Tibial nerve (tissue), 4 donors: ENCODE measurements around the gene VEGFC. TPM values are rescaled to one million over a fixed set of nuclear protein-coding genes. Genes with fewer than 3 reads are reported as not detected.

Experiments used
- DNase-seq, 2 donors: peaks; one replicate each; pipeline ENCODE4 v3.0.0-alpha.2; 2019; ENCODE audit warnings: low spot score in 2 of 2
- H3K27ac ChIP-seq, 4 donors: fragments of 200-600 bp; sonication (generic) in 3 of 4; one replicate each; pipeline ENCODE4 v1.5.1; 2017 to 2019; ENCODE audit warnings: mild to moderate bottlenecking in 1 of 4
- H3K27me3 ChIP-seq, 2 donors: fragments of 200-600 bp; sonication (generic) in 1 of 2; one replicate each; pipeline versions ENCODE4 v1.5.1 to v1.6.0; 2017 to 2019
- H3K36me3 ChIP-seq, 3 donors: fragments of 200-600 bp; sonication (generic); one replicate each; pipeline ENCODE4 v1.5.1; 2018 to 2019
- H3K4me1 ChIP-seq, 4 donors: fragments of 200-600 bp; sonication (generic) in 3 of 4; one replicate each; pipeline ENCODE4 v1.5.1; 2017 to 2019
- H3K4me3 ChIP-seq, 4 donors: fragments of 200-600 bp; sonication (generic) in 3 of 4; one replicate each; pipeline ENCODE4 v1.5.1; 2017 to 2019; ENCODE audit warnings: mild to moderate bottlenecking in 1 of 4, moderate library complexity in 1 of 4
- H3K9me3 ChIP-seq, 4 donors: fragments of 200-600 bp; sonication (generic) in 3 of 4; one replicate each; pipeline ENCODE4 v1.5.1; 2017 to 2019
- EP300 ChIP-seq, 2 donors: sonication (generic); formaldehyde crosslinking; IDR thresholded peaks; one replicate each; pipeline ENCODE4 v1.6.1; 2017; ENCODE audit warnings: antibody characterized with exemption in 2 of 2, mild to moderate bottlenecking in 1 of 2
- POLR2A ChIP-seq, 2 donors: fragments of 450-650 bp; IDR thresholded peaks; one replicate each; pipeline ENCODE4 v1.6.1; 2017; ENCODE audit warnings: antibody characterized with exemption in 2 of 2, mild to moderate bottlenecking in 2 of 2, moderate library complexity in 2 of 2
- WGBS, 2 donors: methylation state at CpG; one replicate each; pipeline ENCODE4 v1.1.5; 2018; 5-methylcytosine and 5-hydroxymethylcytosine counted together
- total RNA-seq, 4 donors: library from RNA; depleted of rRNA; stranded (reverse); fragments of >200 nt; gene quantifications; one replicate each; pipeline ENCODE4 v1.1.0, GENCODE V29; 2016
- TF ChIP-seq, protein P1 (sequence below), 5 experiments: fragments of 200-600 bp in 3 of 5; fragments of 450-650 bp in 2 of 5; sonication (generic) in 3 of 5; IDR thresholded peaks; one replicate each; pipeline ENCODE4 v1.5.1; 2016 to 2019; ENCODE audit warnings: antibody characterized with exemption in 5 of 5, mild to moderate bottlenecking in 3 of 5, moderate library complexity in 2 of 5

VEGFC gene
- total RNA-seq, 4 donors from 2014 or later: 2.4 to 14.4 (median 5.6) TPM

DNA sequence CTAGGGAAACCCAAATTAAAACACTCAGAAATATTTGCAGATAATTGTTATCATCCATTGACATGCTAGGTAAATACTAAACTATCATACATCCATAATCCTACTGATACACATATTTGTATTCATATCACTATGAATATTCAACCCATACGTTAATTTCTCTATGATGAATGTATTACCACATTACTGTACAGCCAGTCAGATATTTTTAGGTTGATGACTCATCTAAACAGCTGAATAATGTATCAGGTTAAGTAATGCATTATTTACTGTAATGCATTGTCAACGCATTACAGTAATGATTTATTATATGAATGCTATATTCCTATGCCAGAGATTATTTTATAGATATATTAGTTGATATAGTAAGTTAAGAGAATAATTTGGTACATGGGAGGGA lies 37.1 kb downstream of the VEGFC start:
- H3K36me3 ChIP-seq: no peaks in the 10 kb centered on the region
- TF ChIP-seq EP300 (IDR thresholded peaks at IDR 0.05) (no peak), POLR2A (IDR thresholded peaks at IDR 0.05) (no peak)
- TF ChIP-seq, protein P1, sequence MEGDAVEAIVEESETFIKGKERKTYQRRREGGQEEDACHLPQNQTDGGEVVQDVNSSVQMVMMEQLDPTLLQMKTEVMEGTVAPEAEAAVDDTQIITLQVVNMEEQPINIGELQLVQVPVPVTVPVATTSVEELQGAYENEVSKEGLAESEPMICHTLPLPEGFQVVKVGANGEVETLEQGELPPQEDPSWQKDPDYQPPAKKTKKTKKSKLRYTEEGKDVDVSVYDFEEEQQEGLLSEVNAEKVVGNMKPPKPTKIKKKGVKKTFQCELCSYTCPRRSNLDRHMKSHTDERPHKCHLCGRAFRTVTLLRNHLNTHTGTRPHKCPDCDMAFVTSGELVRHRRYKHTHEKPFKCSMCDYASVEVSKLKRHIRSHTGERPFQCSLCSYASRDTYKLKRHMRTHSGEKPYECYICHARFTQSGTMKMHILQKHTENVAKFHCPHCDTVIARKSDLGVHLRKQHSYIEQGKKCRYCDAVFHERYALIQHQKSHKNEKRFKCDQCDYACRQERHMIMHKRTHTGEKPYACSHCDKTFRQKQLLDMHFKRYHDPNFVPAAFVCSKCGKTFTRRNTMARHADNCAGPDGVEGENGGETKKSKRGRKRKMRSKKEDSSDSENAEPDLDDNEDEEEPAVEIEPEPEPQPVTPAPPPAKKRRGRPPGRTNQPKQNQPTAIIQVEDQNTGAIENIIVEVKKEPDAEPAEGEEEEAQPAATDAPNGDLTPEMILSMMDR (IDR thresholded peaks at IDR 0.05): no peak
- no peaks in the 10 kb centered on the region for H3K4me1 ChIP-seq
- no peaks in the 10 kb centered on the region for H3K9me3 ChIP-seq
- no peak for DNase-seq
- 70 to 71% methylated on average over 2 of the region's 2 CpGs for WGBS, 2 donors
- no peaks in the 10 kb centered on the region for H3K27me3 ChIP-seq
- H3K27ac ChIP-seq: no peak overlapping the region
- no peak overlapping the region for H3K4me3 ChIP-seq

DNA sequence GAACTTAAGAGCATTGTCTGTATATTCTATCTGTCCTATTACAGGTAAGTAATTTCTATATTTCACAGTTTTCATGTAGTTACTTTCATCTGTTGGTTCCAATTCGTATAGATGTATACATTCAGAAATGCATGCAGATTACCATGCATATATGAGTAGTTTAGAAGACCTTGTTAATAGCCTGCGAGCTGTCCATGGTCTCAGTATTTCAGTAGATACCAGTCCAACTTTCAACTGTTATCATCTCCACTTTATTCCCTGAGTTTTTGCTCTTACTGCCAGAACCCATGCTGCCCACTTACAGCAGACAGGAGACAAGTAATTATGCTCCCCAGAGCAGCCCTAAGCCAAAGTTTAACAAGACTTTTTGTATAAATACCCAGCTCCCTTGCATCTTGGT lies 37.7 kb downstream of the VEGFC start:
- WGBS, 2 donors: 81 to 87% methylated on average over 2 of the region's 2 CpGs
- TF ChIP-seq, protein P1 (IDR thresholded peaks at IDR 0.05): no peak
- no peak for TF ChIP-seq EP300 (IDR thresholded peaks at IDR 0.05)
- no peak for TF ChIP-seq POLR2A (IDR thresholded peaks at IDR 0.05)
- no peaks in the 10 kb centered on the region for H3K36me3 ChIP-seq

DNA sequence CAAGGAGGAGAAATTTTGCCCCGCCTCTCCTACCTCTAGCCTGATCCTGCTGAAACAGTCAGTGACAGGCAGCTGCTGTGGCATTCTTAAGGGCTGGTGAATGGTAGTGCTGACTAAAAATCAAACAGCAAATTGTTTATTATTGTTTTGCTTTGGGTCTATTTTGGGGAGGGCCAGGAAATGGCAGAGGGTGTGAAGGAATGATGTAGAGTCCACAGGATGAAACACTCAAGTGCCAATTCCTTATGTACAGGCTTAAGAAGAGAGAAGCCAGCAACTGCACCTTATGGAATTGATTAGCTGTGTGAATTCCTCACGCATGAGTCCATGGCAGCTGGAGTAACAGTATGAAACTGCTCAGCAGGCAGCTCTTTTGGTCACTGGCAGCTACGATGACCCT lies 39.7 kb downstream of the VEGFC start:
- Histone ChIP-seq H3K9me3 (no peaks in the 10 kb centered on the region), H3K4me3 (no peak overlapping the region), H3K27ac (no peak overlapping the region), H3K4me1 (no peaks in the 10 kb centered on the region), H3K36me3 (no peaks in the 10 kb centered on the region), H3K27me3 (no peaks in the 10 kb centered on the region)
- DNase-seq: no peak
- TF ChIP-seq, protein P1 (IDR thresholded peaks at IDR 0.05): no peak
- TF ChIP-seq POLR2A (IDR thresholded peaks at IDR 0.05) (no peak), EP300 (IDR thresholded peaks at IDR 0.05) (no peak)
- WGBS, 2 donors: 57 to 66% methylated on average over 3 of the region's 3 CpGs

More for the DNA sequence above, 37.7 kb downstream of the VEGFC start:
- no peak overlapping the region for H3K4me3 ChIP-seq
- no peak for DNase-seq
- no peaks in the 10 kb centered on the region for H3K9me3 ChIP-seq
- no peaks in the 10 kb centered on the region for H3K27me3 ChIP-seq
- H3K4me1 ChIP-seq: no peaks in the 10 kb centered on the region
- no peak overlapping the region for H3K27ac ChIP-seq

DNA sequence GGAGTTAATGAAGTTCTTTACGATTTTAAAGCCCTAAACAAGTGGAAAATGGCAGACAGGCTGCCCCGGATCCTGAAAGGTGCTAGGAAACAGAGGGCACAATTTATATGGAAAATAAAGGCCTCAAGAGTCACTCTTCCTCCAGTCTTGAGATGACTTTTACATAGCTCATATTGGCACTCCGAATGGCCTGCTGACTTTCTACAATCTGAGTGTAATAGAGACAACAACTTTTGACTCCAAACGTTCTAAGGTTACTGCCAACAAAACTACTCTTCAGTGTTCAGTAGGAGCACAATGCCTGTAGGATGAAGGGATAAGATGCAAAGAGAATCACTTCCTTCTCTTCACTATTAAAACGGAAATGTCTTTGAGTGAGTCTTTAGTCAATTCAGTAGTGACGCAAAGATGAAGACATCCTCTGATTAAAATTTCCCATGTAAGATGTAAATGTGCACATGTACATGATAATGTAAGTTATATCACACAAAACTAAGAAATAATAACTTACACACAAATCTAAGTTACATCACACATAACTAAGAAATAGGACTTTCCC lies 40.5 kb downstream of the VEGFC start:
- Histone ChIP-seq H3K4me1 (no peaks in the 10 kb centered on the region), H3K9me3 (no peaks in the 10 kb centered on the region), H3K36me3 (no peaks in the 10 kb centered on the region), H3K27me3 (no peaks in the 10 kb centered on the region), H3K27ac (no peak overlapping the region), H3K4me3 (no peak overlapping the region)
- no peak for DNase-seq
- WGBS, 2 donors: 78 to 79% methylated on average over 6 of the region's 6 CpGs
- no peak for TF ChIP-seq EP300 (IDR thresholded peaks at IDR 0.05)
- no peak for TF ChIP-seq POLR2A (IDR thresholded peaks at IDR 0.05)
- TF ChIP-seq, protein P1 (IDR thresholded peaks at IDR 0.05): no peak

DNA sequence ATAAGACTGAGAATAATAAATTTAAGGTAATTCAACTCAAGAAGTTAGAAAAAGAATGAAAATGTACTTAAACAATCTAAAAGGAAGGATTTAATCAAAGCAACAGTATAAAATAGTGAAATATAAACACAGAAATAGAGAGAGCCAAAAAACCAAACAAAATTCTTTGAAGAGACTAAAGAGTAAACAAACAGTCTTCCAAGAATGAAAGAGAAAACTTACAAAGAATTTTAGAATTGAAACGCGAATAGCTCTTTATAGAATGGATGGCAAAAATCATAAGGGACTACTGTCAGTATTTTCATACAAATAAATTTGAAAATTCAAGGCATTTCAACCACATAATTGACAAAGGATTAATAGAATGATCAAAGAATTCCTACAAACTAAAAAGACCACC lies 41.7 kb downstream of the VEGFC start:
- no peak overlapping the region for H3K27ac ChIP-seq
- no peaks in the 10 kb centered on the region for H3K9me3 ChIP-seq
- TF ChIP-seq EP300 (IDR thresholded peaks at IDR 0.05) (no peak), POLR2A (IDR thresholded peaks at IDR 0.05) (no peak)
- TF ChIP-seq, protein P1 (IDR thresholded peaks at IDR 0.05): no peak
- DNase-seq: no peak
- no peaks in the 10 kb centered on the region for H3K27me3 ChIP-seq
- H3K4me3 ChIP-seq: no peak overlapping the region
- 39% methylated on average over 2 of the region's 2 CpGs for WGBS, 2 donors
- no peaks in the 10 kb centered on the region for H3K4me1 ChIP-seq
- H3K36me3 ChIP-seq: no peaks in the 10 kb centered on the region
